Eye (tissue), 1 donor: ENCODE results near the gene ZNF709.
"Not testable (repeated sequence)": the region's sequence is repeated elsewhere in the genome, so short reads cannot be mapped to it uniquely, and the experiment has no call there.

Experiments used
- DNase-seq: peaks from one replicate; pipeline ENCODE4 v3.0.0-alpha.2; 2015

ZNF709 gene

DNA sequence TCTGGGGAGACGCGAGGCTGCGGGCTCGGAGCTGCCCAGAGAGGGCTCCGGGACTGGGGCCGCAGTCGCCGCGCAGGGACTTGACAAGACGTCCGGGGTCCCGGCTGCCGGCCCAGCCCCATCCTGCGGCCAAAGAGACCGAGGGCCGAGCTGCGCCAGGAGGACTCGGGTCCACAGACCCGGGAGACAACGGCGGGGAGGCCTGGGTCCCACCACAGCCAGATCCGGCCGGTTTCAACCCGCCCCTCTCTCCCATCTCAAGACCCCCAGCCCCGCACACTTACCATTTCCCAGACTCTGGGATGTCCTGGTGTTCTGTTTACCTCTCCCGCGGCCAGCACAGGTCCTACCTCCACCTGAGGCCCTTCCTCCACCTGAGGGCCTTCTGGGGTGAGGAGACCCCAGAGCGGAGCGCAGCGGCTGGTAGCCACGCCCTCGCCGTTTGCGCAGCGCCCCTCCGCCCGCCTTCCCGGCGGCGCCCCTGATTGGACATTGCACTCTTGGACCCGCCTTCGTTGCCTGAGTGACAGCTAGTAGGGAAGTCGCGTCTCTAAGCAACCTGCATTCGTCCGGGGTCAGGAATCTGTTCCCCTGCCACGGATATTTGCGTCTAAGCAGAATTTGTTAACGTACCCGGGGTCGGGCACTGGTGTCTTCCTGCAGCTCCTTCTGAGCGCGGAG lies at the start of gene ZNF709:
Gene ZNF709, minus strand, starts transcription at position 446 of the 681 bp plus-strand sequence. Its CDS starts 159 bp downstream, at position 287.
- DNase-seq, result peak; percentile 99

DNA sequence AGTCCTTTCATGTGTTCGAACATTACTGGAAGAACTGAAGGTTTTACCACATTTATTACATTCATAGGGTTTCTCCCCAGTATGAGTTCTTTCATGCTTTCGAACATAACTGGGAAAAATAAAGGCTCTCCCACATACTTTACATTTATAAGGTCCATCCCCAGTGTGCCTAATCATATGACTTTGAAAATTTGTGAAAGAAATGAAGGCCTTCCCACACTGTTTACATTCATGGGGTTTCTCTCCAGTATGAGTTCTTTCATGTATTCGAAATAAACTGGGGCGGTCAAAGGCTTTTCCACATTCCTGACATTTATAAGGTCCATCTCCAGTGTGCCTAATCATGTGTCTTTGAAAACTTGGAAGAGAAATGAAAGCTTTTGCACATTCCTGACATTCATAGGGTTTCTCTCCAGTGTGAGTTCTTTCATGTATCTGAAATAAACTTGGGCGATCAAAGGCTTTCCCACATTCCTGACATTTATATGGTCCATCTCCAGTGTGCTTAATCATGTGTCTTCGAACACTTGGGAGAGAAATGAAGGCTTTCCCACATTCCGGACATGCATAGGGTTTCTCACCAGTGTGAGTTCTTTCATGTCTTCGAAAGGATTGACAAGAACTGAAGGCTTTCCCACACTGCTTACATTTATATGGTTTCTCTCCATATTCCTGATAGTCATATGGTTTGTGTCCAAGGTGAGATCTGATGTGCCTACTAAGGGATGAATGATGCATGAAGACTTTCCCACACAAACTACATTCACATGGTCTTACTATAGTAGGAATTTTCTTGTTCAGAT lies 42.6 kb upstream of the ZNF709 start:
- DNase-seq, result peak; percentile 51

GRCh38 chr19:12526542-12526941 lies 41.9 kb upstream of the ZNF709 start:
- no peak for DNase-seq

GRCh38 chr19:12521996-12522395 lies 37.4 kb upstream of the ZNF709 start:
- no peak for DNase-seq

DNA sequence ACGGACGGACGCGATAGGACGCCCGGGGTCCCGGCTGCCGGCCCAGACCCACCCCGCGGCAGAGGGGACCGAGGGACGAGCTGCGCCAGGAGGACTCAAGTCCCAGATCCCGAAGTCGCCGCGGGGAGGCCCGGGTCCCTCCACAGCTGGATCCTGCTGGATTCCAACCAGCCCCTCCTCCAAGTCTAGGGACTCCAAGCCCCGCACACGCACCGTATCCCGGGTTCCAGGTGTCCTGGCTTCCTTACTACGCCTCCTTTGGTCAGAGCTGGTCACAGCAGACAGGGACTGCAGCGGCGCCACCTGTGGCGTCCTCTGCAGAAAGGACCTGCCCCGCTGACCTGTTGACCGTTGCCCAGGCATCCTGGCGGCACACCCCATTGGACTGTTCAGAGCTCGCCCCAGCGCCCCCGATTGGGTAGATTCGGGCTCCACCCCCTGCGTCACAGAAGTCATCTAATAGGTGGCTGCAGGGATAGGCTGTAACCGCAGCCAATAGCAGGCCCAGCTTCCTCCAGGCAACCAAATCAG lies 29.0 kb upstream of the ZNF709 start:
- DNase-seq, result peak; percentile 30

DNA sequence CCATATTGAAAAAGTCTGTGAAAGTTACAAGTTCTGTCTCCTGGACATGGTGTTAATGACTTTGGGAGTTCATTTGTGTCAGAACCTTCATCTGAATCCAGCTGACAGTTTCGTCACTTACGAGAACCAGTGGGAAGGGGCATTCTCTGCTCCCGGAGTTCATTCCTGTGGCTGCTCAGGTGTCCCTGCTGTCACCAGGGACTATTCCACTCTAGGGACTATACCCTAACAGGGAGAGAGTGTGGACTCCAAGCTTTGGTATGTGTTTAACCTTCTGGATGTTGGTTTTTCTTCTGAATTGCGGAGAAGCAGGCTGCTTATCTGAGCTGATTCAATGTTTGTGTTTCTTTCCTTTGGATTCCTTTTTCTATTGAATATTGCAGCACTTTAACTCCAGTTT lies 12.4 kb upstream of the ZNF709 start:
- no peak for DNase-seq

DNA sequence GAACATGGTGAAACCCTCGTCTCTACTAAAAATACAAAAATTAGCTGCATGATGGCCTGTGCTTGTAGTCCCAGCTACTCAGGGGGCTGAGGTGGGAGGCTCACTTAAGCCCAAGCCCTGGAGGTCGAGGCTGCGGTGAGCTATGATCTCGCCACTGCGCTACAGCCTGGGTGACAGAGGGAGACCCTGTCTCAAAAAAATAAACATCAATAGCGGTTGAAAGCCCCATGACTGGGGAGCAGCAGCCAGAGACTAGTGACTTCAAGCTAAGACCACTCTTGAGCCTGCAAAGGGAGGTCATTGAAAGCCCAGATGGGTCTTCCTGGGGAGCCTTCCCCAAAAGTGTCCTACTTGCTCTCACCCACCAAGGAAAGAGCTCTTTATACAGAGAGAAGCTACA lies 11.9 kb upstream of the ZNF709 start:
- DNase-seq, result no peak

DNA sequence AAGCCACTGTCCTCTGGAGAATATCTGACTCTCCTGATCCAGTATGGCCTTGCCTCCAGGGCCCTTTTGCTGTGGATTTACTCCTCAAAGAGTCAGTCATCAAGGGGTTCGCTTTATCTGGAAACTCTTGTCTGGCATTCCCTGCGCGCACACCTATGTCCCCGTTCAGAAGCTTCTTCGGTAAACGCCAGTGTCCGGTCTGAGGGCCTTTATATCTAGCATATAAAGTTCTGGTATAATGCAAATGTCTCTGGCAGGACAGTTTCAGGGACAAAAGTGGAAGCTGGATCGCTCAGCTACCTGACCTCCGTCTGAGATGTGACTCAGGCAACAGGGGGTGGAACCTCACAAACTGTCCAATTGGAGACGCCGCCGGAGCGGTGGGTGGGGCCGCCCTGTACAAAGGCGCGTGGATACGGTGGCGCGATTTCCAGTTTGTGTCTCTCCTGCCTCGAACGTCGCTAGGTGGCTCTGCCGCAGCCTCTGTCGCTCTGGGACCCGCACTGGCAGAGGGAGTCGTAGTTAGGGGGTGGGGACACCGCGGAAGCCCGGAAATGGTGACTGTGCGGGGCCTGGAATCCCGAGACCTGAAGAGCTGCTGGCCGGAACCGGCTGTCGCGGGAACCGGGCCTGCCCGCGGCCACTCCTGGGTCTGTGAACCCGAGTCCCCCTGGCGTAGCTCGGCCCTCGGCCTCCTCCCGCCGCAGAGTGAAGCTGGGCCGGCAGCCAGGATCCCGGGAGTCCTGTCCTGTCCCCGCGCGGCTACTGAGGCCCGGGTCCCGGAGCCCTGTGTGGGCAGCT lies 10.6 kb upstream of the ZNF709 start:
- DNase-seq, result peak; percentile 98

DNA sequence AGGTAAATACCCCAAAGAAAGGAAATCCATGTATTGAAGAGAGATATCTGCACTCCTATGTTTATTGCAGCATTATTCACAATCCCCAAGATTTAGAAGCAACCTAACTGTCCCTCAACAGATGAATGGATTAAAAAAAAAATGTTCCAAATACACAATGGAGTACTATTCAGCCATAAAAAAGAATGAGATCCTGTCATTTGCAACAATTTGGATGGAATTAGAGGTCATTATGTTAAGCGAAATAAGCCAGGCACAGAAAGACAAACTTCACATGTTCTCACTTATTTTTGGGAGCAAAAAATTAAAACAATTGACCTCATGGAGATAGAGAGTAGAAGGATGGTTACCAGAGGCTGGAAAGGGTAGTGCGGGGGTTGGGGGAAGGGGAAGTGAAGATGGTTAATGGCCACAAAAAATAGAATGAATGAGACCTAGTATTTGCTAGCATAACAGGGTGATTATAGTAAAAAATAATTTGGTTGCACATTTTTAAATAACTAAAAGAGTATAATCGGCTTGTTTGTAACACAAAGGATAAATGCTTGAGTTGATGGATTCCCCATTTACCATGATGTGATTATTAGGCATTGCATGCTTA lies 9.7 kb upstream of the ZNF709 start:
- peak; percentile 29 for DNase-seq

- not testable (repeated sequence) for DNase-seq
These were observed 1.7 kb upstream of the ZNF709 start for GRCh38 chr19:12486265-12486783.

- DNase-seq, result no peak
These were observed 955 bp upstream of the ZNF709 start for GRCh38 chr19:12485571-12485970.

GRCh38 chr19:12485052-12485416 lies 418 bp upstream of the ZNF709 start:
- no peak for DNase-seq

DNA sequence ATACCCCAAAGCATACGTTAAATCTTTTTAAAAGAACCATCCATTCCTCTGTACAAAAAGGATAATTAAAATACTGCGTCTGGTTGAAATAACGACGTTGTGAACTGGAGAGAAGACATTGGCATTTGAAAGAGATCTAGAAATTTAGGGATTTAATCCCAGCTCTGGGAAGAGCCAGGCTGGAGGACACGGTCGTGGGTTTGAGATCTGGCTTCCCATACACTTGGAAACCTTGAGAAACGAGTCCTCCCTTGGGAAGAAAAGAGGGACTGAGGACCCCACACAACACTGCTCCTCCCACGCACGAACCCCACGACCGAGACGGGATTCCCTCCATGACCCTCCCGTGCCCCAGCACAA lies 625 bp downstream of the ZNF709 start:
- no peak for DNase-seq

- DNase-seq, result no peak
These were observed 2.1 kb downstream of the ZNF709 start for GRCh38 chr19:12482509-12482886.

DNA sequence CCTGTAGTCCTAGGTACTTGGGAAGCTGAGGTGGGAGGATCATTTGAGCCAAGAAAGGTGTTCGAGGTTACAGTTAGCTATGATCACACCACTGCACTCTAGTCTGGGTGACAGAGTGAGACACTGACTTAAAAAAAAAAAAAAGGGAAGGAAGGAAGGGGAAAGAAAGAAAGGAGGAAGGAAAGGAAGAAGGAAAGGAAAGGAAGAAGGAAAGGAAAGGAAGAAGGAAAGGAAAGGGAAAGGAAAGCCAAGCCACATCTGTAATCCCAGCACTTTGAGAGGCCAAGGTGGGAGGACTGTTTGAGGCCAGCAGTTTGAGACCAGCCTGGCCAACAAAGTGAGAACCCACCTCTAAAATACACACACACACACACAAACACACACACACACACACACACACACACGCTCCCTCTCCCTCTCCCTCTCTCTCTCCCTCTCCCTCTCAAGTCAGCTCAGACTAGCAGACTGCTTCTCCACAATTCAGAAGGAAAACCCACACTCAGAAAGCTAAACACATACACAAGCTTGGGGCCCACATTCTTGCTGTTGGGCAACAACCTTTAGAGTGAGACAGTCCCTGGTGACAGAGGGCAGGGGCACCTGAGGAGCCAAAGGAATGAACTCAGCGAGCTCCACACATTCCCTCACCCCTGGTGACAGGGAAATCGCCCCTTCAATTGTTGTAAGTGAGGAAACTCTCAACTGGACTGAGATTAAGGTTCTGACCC lies 2.7 kb downstream of the ZNF709 start:
- DNase-seq, result no peak

- no peak for DNase-seq
These were observed 6.2 kb downstream of the ZNF709 start for GRCh38 chr19:12478234-12478941.

DNA sequence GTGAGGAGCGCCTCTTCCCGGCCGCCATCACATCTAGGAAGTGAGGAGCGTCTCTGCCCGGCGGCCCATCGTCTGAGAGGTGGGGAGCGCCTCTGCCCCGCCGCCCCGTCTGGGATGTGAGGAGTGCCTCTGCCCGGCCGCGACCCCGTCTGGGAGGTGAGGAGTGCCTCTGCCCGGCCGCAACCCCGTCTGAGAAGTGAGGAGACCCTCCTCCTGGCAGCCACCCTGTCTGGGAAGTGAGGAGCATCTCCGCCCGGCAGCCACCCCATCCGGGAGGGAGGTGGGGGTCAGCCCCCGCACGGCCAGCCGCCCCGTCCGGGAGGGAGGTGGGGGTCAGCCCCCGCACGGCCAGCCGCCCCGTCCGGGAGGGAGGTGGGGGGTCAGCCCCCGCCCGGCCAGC lies 17.0 kb downstream of the ZNF709 start:
- DNase-seq, result not testable (repeated sequence)

DNA sequence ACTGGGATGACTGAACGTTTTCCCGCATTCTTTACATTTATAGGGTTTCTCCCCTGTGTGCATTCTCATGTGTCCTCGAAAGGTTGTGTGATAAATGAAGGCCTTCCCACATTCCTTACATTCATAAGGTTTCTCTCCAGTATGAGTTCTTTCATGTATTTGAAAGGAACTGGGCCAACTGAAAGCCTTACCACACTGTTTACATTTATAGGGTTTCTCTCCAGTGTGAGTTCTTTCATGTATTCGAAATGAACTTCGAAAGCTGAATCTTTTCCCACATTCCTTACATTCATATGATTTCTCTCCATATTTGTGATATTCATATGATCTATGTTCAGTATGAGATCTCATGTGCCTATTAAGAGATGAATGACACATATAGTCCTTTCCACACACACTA lies 19.4 kb downstream of the ZNF709 start:
- no peak for DNase-seq

DNA sequence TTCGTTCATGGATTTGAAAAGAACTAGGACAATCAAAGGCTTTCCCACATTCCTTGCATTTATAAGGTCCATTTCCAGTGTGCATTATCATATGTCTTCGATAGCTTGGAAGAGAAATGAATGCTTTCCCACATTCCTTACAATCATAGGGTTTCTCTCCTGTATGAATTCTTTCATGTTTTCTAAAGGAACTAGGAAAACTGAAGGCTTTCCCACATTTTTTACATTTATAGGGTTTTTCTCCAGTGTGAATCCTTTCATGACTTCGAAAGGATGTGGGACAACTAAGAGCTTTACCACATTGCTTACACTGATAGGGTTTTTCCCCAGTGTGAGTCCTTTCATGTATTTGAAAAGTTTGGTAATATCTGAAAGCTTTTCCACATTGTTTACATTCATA lies 19.8 kb downstream of the ZNF709 start:
- no peak for DNase-seq

- not testable (repeated sequence) for DNase-seq
These were observed 20.5 kb downstream of the ZNF709 start for GRCh38 chr19:12464139-12464538.

DNA sequence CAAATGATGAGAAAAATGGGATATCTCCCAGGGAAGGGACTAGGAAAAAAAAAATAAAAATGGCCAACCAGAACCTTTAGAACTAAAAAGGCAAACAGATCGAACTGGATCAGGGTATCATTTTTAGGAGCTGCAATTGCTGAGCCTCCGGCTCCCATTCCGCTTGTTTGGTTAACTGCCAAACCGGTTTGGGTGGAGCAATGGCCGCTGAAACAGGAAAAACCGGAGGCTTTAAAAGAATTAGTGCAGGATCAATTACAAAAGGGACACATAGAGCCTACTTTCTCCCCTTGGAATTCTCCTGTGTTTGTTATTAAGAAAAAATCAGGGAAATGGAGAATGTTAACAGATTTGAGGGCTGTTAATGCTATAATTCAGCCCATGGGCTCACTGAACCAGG lies 31.1 kb downstream of the ZNF709 start:
- peak; percentile 28 for DNase-seq
